Measurements from ENCODE around the gene OR6J1. TPM values are rescaled to one million over a fixed set of nuclear protein-coding genes. Genes with fewer than 3 reads are reported as not detected.

The OR6J1 gene
- polyA plus RNA-seq, 2 of the 4 experiments (the other 2 are of a cell fraction) = not detected

- TF ChIP-seq HMGXB4 (CRISPR knock-in tag; IDR thresholded peaks at IDR 0.05; ENCODE audit: borderline replicate concordance) (no peak), ZSCAN20 (CRISPR knock-in tag; IDR thresholded peaks at IDR 0.05) (no peak), ZNF302 (CRISPR knock-in tag; IDR thresholded peaks at IDR 0.05) (no peak), MAFK (IDR thresholded peaks at IDR 0.05; ENCODE audit: partially characterized antibody) (no peak), POLR2A (IDR thresholded peaks at IDR 0.05; ENCODE audit: low read length) (no peak), FOSL2 (IDR thresholded peaks at IDR 0.05) (no peak), FOSL2 (CRISPR knock-in tag; IDR thresholded peaks at IDR 0.05) (no peak), HOXB5 (CRISPR knock-in tag; IDR thresholded peaks at IDR 0.05) (no peak), EP300 (IDR thresholded peaks at IDR 0.05) (no peak), CBX2 (IDR thresholded peaks at IDR 0.05; ENCODE audit: borderline replicate concordance, low read depth) (no peak), RAD21 (conservative IDR thresholded peaks at IDR 0.05 in 1 of 2, IDR thresholded peaks at IDR 0.05 in 1 of 2) (no peak)
Measured at GRCh38 chr14:22601996-22602395, 42.2 kb downstream of the OR6J1 start (continued).

GRCh38 chr14:22601456-22601855 lies 42.7 kb downstream of the OR6J1 start:
- Histone ChIP-seq H3K4me2 (peak overlapping the region; percentile 95), H3K9me3 (no peaks in the 10 kb centered on the region), H3K4me3 (no peak overlapping the region), H3K27ac (peak overlapping the region; percentile 69 to 91), H3K4me1 (peaks cover 77% of the 10 kb centered on the region)
- whole genome bisulfite sequencing (ENCODE audit: missing lambda C conversion rate) = 92% methylated on average over 2 of the region's 2 CpGs
- ChIA-PET CTCF (interaction anchor here (3.9 to 8.8 kb wide), 4 partner anchors 11 to 52 kb away, joined by 18 to 85 read pairs (median 61); partner anchors contain the start of gene DAD1), POLR2A (interaction anchor here (1.7 kb wide), 1 partner anchor 12 kb away, joined by 7 read pairs; the partner anchor contains the start of gene DAD1)
- no peak for FAIRE-seq
- DNase-seq (ENCODE audit: low read depth in 1 of 2, low spot score in 1 of 2) = no peak
- ATAC-seq = no peak
- TF ChIP-seq ZC3H11A (IDR thresholded peaks at IDR 0.05) (no peak), NPAS2 (CRISPR knock-in tag; IDR thresholded peaks at IDR 0.05; ENCODE audit: borderline replicate concordance) (no peak), CBX2 (IDR thresholded peaks at IDR 0.05; ENCODE audit: borderline replicate concordance, low read depth) (no peak), BCL3 (IDR thresholded peaks at IDR 0.05) (no peak), SMC3 (IDR thresholded peaks at IDR 0.05) (no peak), FOSB (CRISPR knock-in tag; IDR thresholded peaks at IDR 0.05) (no peak)

GRCh38 chr14:22600027-22600426 lies 44.1 kb downstream of the OR6J1 start:
- ATAC-seq = no peak
- H3K9me3 ChIP-seq = no peaks in the 10 kb centered on the region
- no peak for DNase-seq (ENCODE audit: low read depth in 1 of 2, low spot score in 1 of 2)
- H3K4me3 ChIP-seq = peak overlapping the region; percentile 84; the same call in 2 of the 3 replicates
- peaks cover 63% of the 10 kb centered on the region for H3K4me1 ChIP-seq
- TF ChIP-seq BHLHE40 (IDR thresholded peaks at IDR 0.05; ENCODE audit: low read depth, low read length) (no peak), JUN (IDR thresholded peaks at IDR 0.05) (no peak), HEYL (CRISPR knock-in tag; IDR thresholded peaks at IDR 0.05) (no peak), RFX5 (IDR thresholded peaks at IDR 0.05) (no peak), USF2 (IDR thresholded peaks at IDR 0.05) (no peak), MAZ (IDR thresholded peaks at IDR 0.05; ENCODE audit: borderline replicate concordance, low read depth, low read length) (no peak), POLR2A (IDR thresholded peaks at IDR 0.05; ENCODE audit: low read length) (no peak), GATA3 (IDR thresholded peaks at IDR 0.05; ENCODE audit: borderline replicate concordance) (no peak), BCL3 (IDR thresholded peaks at IDR 0.05) (no peak), NPAS2 (CRISPR knock-in tag; IDR thresholded peaks at IDR 0.05; ENCODE audit: borderline replicate concordance) (no peak), E2F6 (IDR thresholded peaks at IDR 0.05; ENCODE audit: borderline replicate concordance, low read depth) (no peak), EHF (CRISPR knock-in tag; IDR thresholded peaks at IDR 0.05) (no peak), RNF2 (IDR thresholded peaks at IDR 0.05; ENCODE audit: borderline replicate concordance, low read depth) (no peak), HOXA7 (CRISPR knock-in tag; IDR thresholded peaks at IDR 0.05) (no peak), EHMT2 (IDR thresholded peaks at IDR 0.05; ENCODE audit: low read depth) (no peak), HES2 (IDR thresholded peaks at IDR 0.05) (no peak)
- no peak for FAIRE-seq
- ChIA-PET CTCF (interaction anchor here (0.8 to 8.8 kb wide), 8 partner anchors 12 to 301 kb away, joined by 3 to 85 read pairs (median 28); partner anchors contain the start of gene DAD1), POLR2A (interaction anchor here (1.3 to 2.9 kb wide), 5 partner anchors 11 to 53 kb away, joined by 3 to 16 read pairs (median 7); partner anchors contain the start of gene DAD1)
- H3K27ac ChIP-seq = peak overlapping the region; percentile 86 to 91
- peak overlapping the region; percentile 95 for H3K4me2 ChIP-seq
